Measurements from ENCODE around the gene GBE1. TPM values are rescaled to one million over a fixed set of nuclear protein-coding genes. Genes with fewer than 3 reads are reported as not detected.

The GBE1 gene
- total and polyA plus RNA-seq, 9 of the 15 experiments (the other 6 are each of a cell fraction or from before 2014, with no cell fraction given) = 7.9 to 25.6 (median 13.1) TPM

GRCh38 chr3:81743096-81744025, 18.1 kb downstream of the GBE1 start (continued):
- no peak for TF ChIP-seq ZBTB40 (IDR thresholded peaks at IDR 0.05)
- no peak for TF ChIP-seq ZBTB40 (CRISPR knock-in tag; IDR thresholded peaks at IDR 0.05)
- no peak for TF ChIP-seq ZNF696 (CRISPR knock-in tag; conservative IDR thresholded peaks at IDR 0.05)
- no peak for TF ChIP-seq SMAD2 (IDR thresholded peaks at IDR 0.05; ENCODE audit: low read depth, low read length)
- TF ChIP-seq MCM3 (IDR thresholded peaks at IDR 0.05) = no peak
- TF ChIP-seq ID3 (CRISPR knock-in tag; IDR thresholded peaks at IDR 0.05) = no peak
- 0 out of 2 replicates have a peak, but pooled peaks have one; percentile 31 for TF ChIP-seq ID3 (tag; IDR thresholded peaks at IDR 0.05)
- TF ChIP-seq ZNF253 (CRISPR knock-in tag; conservative IDR thresholded peaks at IDR 0.05) = no peak
- no peak for TF ChIP-seq TCF7 (IDR thresholded peaks at IDR 0.05; ENCODE audit: borderline replicate concordance)
- no peak for TF ChIP-seq ARHGAP35 (IDR thresholded peaks at IDR 0.05; ENCODE audit: partially characterized antibody)
- TF ChIP-seq E2F1 (CRISPR knock-in tag; IDR thresholded peaks at IDR 0.05) = no peak
- no peak for TF ChIP-seq ZBTB34 (CRISPR knock-in tag; IDR thresholded peaks at IDR 0.05)
- no peak for TF ChIP-seq ZFX (CRISPR knock-in tag; IDR thresholded peaks at IDR 0.05)
